Measurements from ENCODE around the gene CDK19. TPM values are rescaled to one million over a fixed set of nuclear protein-coding genes. Genes with fewer than 3 reads are reported as not detected.
"Not testable (repeated sequence)": the region's sequence is repeated elsewhere in the genome, so short reads cannot be mapped to it uniquely, and the experiment has no call there.

CDK19 gene
- total RNA-seq, 6 experiments from 2014 or later: 2.8 to 7.9 (median 5.5) TPM

- Histone ChIP-seq H3K27me3 (no peaks in the 10 kb centered on the region), H3K4me1 (peaks cover 0 to 25% (median 8%) of the 10 kb centered on the region in 4 donors), H3K9me3 (no peaks in the 10 kb centered on the region), H3K36me3 (no peaks in the 10 kb centered on the region), H3K27ac (no peak overlapping the region), H3K4me3 (no peak overlapping the region)
- intact Hi-C loops (cut with DNase I): no loop called here
- ATAC-seq (peak in 3 of 4 donors; percentile 47 to 65 (median 54)), DNase-seq (no peak)
- no peak for TF ChIP-seq POLR2A (IDR thresholded peaks at IDR 0.05)
- TF ChIP-seq CTCF (IDR thresholded peaks at IDR 0.05): no peak
- 24% methylated on average over 3 of the region's 3 CpGs for WGBS (ENCODE audit: insufficient coverage, low coverage, low lambda C conversion rate, missing lambda C conversion rate)
These were observed 59.8 kb downstream of the CDK19 start for GRCh38 chr6:110755411-110755834.

- H3K36me3 ChIP-seq; H3K27me3 ChIP-seq; H3K9me3 ChIP-seq; DNase-seq; intact Hi-C loops (cut with DNase I): not testable (repeated sequence)
- Histone ChIP-seq H3K4me1 (peaks cover 0 to 25% (median 8%) of the 10 kb centered on the region in 4 donors), H3K27ac (peak overlapping the region in 1 of 3 donors; percentile 12), H3K4me3 (peak overlapping the region in 1 of 3 donors; percentile 3)
- WGBS (ENCODE audit: insufficient coverage, low coverage, low lambda C conversion rate, missing lambda C conversion rate): 61% methylated on average over 7 of the region's 9 CpGs
- ATAC-seq: peak; percentile 57 to 82 (median 78)
These were observed 61.2 kb downstream of the CDK19 start for GRCh38 chr6:110753936-110754668.

- peaks cover 0 to 3% (median 0%) of the 10 kb centered on the region in 4 donors for H3K36me3 ChIP-seq
- H3K27me3 ChIP-seq: no peaks in the 10 kb centered on the region
- 47% methylated on average over 3 of the region's 3 CpGs for WGBS (ENCODE audit: insufficient coverage, low coverage, low lambda C conversion rate, missing lambda C conversion rate)
- TF ChIP-seq CTCF (IDR thresholded peaks at IDR 0.05) (no peak), POLR2A (IDR thresholded peaks at IDR 0.05) (no peak)
- no peak for DNase-seq
- no peak overlapping the region for H3K4me3 ChIP-seq
- intact Hi-C loops (cut with DNase I): no loop called here
- peaks cover 0 to 6% (median 2%) of the 10 kb centered on the region in 4 donors for H3K4me1 ChIP-seq
- no peaks in the 10 kb centered on the region for H3K9me3 ChIP-seq
- H3K27ac ChIP-seq: no peak overlapping the region
- no peak for ATAC-seq
These were observed 66.8 kb downstream of the CDK19 start for GRCh38 chr6:110748453-110748852.

- H3K27ac ChIP-seq: no peak overlapping the region
- intact Hi-C loops (cut with DNase I): no loop called here
- peaks cover 0 to 4% (median 1%) of the 10 kb centered on the region in 4 donors for H3K9me3 ChIP-seq
- H3K4me1 ChIP-seq: peaks cover 0 to 6% (median 2%) of the 10 kb centered on the region in 4 donors
- no peaks in the 10 kb centered on the region for H3K27me3 ChIP-seq
- no peak for DNase-seq
- peak in 2 of 4 donors; percentile 23 to 37 for ATAC-seq
- H3K4me3 ChIP-seq: no peak overlapping the region
- 59% methylated on average over 1 of the region's 1 CpG for WGBS (ENCODE audit: insufficient coverage, low coverage, low lambda C conversion rate, missing lambda C conversion rate)
- TF ChIP-seq POLR2A (IDR thresholded peaks at IDR 0.05) (no peak), CTCF (IDR thresholded peaks at IDR 0.05) (no peak)
- H3K36me3 ChIP-seq: peaks cover 0 to 3% (median 0%) of the 10 kb centered on the region in 4 donors
These were observed 68.6 kb downstream of the CDK19 start for GRCh38 chr6:110746680-110747079.

- H3K27ac ChIP-seq: no peak overlapping the region
- H3K4me1 ChIP-seq: peaks cover 0 to 6% (median 2%) of the 10 kb centered on the region in 4 donors
- intact Hi-C loops (cut with DNase I): no loop called here
- H3K36me3 ChIP-seq: peaks cover 0 to 3% (median 0%) of the 10 kb centered on the region in 4 donors
- no peaks in the 10 kb centered on the region for H3K27me3 ChIP-seq
- peaks cover 0 to 9% (median 4%) of the 10 kb centered on the region in 4 donors for H3K9me3 ChIP-seq
- H3K4me3 ChIP-seq: no peak overlapping the region
- 93% methylated on average over 1 of the region's 1 CpG for WGBS (ENCODE audit: insufficient coverage, low coverage, low lambda C conversion rate, missing lambda C conversion rate)
- no peak for ATAC-seq
- TF ChIP-seq POLR2A (IDR thresholded peaks at IDR 0.05): no peak
- no peak for TF ChIP-seq CTCF (IDR thresholded peaks at IDR 0.05)
- no peak for DNase-seq
These were observed 70.3 kb downstream of the CDK19 start for GRCh38 chr6:110744991-110745390.

- H3K27me3 ChIP-seq; H3K9me3 ChIP-seq; ATAC-seq; H3K4me3 ChIP-seq; intact Hi-C loops (cut with DNase I); H3K27ac ChIP-seq; DNase-seq; H3K36me3 ChIP-seq: not testable (repeated sequence)
- peaks cover 0 to 14% (median 6%) of the 10 kb centered on the region in 4 donors for H3K4me1 ChIP-seq
- 90% methylated on average over 8 of the region's 9 CpGs for WGBS (ENCODE audit: insufficient coverage, low coverage, low lambda C conversion rate, missing lambda C conversion rate)
These were observed 72.7 kb downstream of the CDK19 start for GRCh38 chr6:110742552-110742951.

All from right lobe of liver (tissue), 6 donors.